ENCODE results near the gene NFATC1. TPM values are rescaled to one million over a fixed set of nuclear protein-coding genes. Genes with fewer than 3 reads are reported as not detected.

NFATC1 gene
- total RNA-seq, 1 donor from 2014 or later, result 16.6 TPM

DNA sequence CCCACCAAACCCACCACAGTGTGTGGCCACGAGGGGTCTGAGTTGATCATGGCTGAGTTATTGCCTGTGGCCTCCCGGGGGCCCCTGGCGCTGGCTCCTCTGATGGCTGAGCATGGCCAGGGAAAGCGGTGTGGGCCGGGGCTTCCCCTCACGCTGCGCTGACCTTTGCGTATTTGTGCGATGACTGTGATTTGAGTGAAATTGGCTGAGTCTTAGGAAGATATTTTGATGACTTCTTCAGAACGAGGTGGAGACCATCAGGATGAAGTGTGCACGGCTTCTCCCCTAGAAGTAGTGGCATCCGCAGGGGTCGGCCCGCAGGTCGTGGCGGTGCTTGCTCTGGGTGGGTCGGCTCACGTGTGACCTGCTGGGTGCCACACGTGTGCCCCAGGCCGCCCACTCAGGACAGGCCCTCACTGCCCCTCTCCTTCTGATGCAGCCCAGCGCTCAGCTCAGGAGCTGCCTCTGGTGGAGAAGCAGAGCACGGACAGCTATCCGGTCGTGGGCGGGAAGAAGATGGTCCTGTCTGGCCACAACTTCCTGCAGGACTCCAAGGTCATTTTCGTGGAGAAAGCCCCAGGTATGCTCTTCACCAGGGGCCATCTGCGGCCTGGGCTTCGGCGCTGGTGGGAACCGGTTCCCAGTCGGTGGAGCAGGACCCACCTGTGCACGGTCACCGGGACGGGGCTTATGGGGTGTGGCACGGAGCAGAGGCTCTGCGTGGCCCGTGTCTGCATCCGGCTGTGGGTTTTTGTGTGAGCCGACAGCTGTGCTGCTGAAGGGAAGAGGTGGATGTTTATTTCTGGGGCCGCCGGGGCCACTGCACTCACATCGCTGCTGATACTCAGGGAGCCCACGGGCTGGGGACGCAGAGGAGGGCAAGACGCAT is 55.8 kb downstream of the NFATC1 start:
- ATAC-seq (no peak), DNase-seq (no peak)
- H3K9me3 ChIP-seq, result no peaks in the 10 kb centered on the region
- no peak overlapping the region for H3K4me3 ChIP-seq
- H3K36me3 ChIP-seq, result peaks cover 33% of the 10 kb centered on the region
- TF ChIP-seq, protein P1, sequence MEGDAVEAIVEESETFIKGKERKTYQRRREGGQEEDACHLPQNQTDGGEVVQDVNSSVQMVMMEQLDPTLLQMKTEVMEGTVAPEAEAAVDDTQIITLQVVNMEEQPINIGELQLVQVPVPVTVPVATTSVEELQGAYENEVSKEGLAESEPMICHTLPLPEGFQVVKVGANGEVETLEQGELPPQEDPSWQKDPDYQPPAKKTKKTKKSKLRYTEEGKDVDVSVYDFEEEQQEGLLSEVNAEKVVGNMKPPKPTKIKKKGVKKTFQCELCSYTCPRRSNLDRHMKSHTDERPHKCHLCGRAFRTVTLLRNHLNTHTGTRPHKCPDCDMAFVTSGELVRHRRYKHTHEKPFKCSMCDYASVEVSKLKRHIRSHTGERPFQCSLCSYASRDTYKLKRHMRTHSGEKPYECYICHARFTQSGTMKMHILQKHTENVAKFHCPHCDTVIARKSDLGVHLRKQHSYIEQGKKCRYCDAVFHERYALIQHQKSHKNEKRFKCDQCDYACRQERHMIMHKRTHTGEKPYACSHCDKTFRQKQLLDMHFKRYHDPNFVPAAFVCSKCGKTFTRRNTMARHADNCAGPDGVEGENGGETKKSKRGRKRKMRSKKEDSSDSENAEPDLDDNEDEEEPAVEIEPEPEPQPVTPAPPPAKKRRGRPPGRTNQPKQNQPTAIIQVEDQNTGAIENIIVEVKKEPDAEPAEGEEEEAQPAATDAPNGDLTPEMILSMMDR (IDR thresholded peaks at IDR 0.05), result no peak
- H3K27ac ChIP-seq, result no peak overlapping the region
- intact Hi-C loops (cut with DNase I), result no loop called here
- peaks cover 5% of the 10 kb centered on the region for H3K4me1 ChIP-seq
- no peaks in the 10 kb centered on the region for H3K27me3 ChIP-seq

DNA sequence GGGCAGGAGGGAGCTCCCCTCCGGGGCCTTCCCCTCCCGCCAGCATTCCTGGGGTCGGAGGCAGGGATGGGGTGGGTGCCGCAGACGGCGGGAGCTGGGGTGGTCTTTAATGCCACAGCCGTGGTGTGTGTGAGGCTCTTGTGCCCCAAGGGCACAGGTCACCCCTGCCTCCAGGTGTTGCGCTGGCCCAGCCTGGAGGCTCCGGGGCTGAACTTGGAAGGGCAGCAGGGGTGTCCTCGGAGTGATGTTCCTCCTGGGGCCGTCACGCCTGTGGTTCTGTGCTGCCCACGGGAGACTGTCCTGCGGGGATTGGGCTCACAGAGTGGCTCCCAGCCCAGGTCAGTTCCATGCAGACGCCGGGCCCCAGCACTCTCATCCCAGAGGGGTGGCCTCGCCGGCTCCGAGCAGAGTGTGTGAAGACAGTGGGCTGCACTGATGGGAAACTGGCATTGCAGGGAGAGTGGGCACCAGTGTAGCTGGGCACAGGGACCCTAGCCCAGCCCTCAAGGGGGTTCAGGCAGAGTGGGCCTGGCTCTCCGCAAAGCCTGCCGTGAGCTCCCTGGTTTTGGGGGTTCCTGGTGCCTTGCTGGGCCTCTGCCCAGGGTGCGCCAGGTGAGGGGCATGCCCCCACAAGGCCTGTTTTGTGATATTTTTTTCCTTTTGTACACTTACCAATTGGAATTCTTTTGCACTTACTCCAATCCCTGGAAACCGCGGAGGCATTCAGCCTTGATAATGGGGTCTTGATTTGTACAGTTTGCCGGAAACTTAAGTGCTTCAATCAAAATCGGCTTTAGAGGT is 56.7 kb downstream of the NFATC1 start:
- intact Hi-C loops (cut with DNase I), result no loop called here
- Histone ChIP-seq H3K4me1 (peaks cover 5% of the 10 kb centered on the region), H3K27me3 (no peaks in the 10 kb centered on the region), H3K27ac (no peak overlapping the region), H3K9me3 (no peaks in the 10 kb centered on the region), H3K36me3 (peaks cover 33% of the 10 kb centered on the region), H3K4me3 (no peak overlapping the region)
- DNase-seq, result no peak
- no peak for ATAC-seq
- TF ChIP-seq, protein P1 (IDR thresholded peaks at IDR 0.05), result no peak

DNA sequence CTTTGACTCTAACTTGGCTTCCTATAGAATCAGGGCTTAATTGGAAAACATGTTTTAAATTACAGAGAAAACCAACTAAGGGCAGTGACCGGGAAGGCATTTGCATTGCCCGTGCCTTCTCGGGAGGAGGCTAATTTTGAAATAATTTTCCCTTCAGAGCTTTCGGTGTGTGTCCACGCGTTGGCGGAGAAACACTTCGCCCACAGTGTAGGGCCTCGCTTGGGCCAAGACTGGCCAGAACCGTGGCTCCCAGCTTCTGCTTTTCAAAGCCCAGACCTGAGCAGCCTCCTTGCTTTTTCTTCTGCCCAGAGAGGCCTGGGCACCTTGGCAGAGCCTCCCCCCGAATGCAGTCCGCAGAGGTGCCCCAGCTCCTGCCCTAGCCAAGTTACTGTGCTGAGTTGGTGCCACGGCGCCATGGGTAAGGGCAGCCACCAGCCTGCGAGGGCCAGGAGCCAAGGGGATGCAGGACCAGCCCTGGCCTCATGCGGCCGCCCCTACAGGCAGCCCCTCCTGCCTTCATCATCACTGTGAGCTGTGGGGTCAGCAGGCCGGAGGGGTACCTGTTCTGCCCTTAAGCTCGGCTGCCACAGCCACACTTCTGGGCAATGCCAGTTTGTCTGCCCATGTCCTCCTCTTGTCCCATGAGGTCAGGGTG is 57.4 kb downstream of the NFATC1 start:
- TF ChIP-seq, protein P1 (IDR thresholded peaks at IDR 0.05), result no peak
- Histone ChIP-seq H3K27ac (peak overlapping the region; percentile 42), H3K36me3 (peaks cover 33% of the 10 kb centered on the region), H3K4me1 (peaks cover 5% of the 10 kb centered on the region), H3K9me3 (no peaks in the 10 kb centered on the region), H3K27me3 (no peaks in the 10 kb centered on the region), H3K4me3 (no peak overlapping the region)
- DNase-seq (no peak), ATAC-seq (no peak)
- intact Hi-C loops (cut with DNase I), result no loop called here

DNA sequence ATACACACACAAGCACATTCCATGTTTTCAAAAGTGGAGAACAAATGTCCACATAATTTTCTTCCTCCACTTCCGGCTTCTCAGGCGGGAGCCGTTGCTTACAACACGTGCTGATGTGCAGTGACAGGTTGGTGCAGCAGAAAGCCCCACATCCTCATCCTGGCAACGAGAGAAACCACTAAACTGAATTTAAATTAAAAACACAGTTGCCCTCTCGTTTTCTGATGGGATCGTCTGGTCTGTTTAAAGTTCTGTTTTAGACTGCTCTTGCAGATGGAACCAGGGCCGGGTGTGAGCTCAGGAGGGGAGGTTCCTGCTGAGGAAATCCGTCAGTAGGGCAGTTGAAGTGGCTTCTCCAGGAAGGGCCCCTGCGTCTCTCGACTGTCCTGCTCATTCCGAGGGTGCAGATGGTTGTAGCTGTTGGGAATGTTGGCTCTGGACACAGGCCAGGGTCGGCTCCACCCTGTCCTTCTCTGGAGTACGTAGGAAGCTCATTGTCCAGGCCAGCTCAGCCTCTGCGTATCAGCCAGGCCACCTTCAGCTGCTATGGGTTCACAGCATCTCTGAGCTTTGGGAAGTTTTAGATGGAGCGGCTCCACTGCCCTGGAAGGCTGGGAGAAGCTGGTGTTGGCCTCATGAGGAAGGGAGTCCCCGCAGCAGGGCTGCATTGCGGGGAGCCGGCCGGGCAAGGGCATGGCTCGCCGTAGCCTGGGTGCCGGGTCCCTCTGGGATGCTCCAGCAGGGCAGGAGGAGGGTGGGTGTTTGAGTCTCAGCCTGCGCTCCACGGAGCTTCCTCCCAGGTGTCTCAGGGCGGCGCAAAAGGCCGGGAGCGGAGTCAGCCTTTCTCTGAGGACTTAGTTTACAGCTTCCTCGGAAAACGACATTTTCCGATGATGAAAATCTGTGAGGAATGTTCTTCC is 58.3 kb downstream of the NFATC1 start:
- peaks cover 33% of the 10 kb centered on the region for H3K36me3 ChIP-seq

More for the DNA sequence above, 58.3 kb downstream of the NFATC1 start:
- TF ChIP-seq, protein P1 (IDR thresholded peaks at IDR 0.05), result no peak
- DNase-seq, result no peak
- H3K27ac ChIP-seq, result peak overlapping the region; percentile 42
- H3K9me3 ChIP-seq, result no peaks in the 10 kb centered on the region
- H3K4me1 ChIP-seq, result peaks cover 11% of the 10 kb centered on the region
- no peak overlapping the region for H3K4me3 ChIP-seq
- intact Hi-C loops (cut with DNase I), result no loop called here
- peak; percentile 50 for ATAC-seq
- no peaks in the 10 kb centered on the region for H3K27me3 ChIP-seq
